ENCODE measurements around the gene SPAG6.

- TF ChIP-seq CTCF (IDR thresholded peaks at IDR 0.05; ENCODE audit: low read depth, low read length), result no peak
- TF ChIP-seq MAX (IDR thresholded peaks at IDR 0.05; ENCODE audit: low read depth, low read length), result no peak
- TF ChIP-seq POLR2A (IDR thresholded peaks at IDR 0.05; ENCODE audit: extremely low read depth, insufficient read length), result no peak
- TF ChIP-seq MYC (IDR thresholded peaks at IDR 0.05; ENCODE audit: low read depth, low read length), result no peak
These were observed 883 bp downstream of the SPAG6 start for GRCh38 chr10:22346096-22346661.
